K562 (cell line): Measurements from ENCODE around the gene ACOT13.

ENCODE experiments used
- RNF2 ChIP-seq: sonication (generic); IDR thresholded peaks from 2 replicates; pipeline ENCODE4 v1.6.1; 2016
- TF ChIP-seq, protein P1 (sequence below), 3 experiments: IDR thresholded peaks in 2 of 3; conservative IDR thresholded peaks in 1 of 3; 2 replicates each; pipeline ENCODE4 v1.5.1; 2011 to 2012; ENCODE audit warnings: low read length in 3 of 3, mild to moderate bottlenecking in 3 of 3, control low read depth in 2 of 3, improper control_type of control experiment in 1 of 3, inconsistent platforms in 1 of 3, low read depth in 1 of 3, mixed read lengths in 1 of 3, moderate library complexity in 1 of 3; ENCODE audit not compliant: insufficient read depth in 2 of 3
- TF ChIP-seq, protein P2 (sequence below), 2 experiments: fragments of 450-650 bp; IDR thresholded peaks; 2 replicates each; pipeline ENCODE4 v1.6.1; 2016
- TF ChIP-seq, protein P3 (sequence below): sonication (generic); formaldehyde crosslinking; IDR thresholded peaks from 2 replicates; pipeline ENCODE4 v1.8.0; 2022; ENCODE audit warnings: mild to moderate bottlenecking, missing genetic modification reagents

DNA sequence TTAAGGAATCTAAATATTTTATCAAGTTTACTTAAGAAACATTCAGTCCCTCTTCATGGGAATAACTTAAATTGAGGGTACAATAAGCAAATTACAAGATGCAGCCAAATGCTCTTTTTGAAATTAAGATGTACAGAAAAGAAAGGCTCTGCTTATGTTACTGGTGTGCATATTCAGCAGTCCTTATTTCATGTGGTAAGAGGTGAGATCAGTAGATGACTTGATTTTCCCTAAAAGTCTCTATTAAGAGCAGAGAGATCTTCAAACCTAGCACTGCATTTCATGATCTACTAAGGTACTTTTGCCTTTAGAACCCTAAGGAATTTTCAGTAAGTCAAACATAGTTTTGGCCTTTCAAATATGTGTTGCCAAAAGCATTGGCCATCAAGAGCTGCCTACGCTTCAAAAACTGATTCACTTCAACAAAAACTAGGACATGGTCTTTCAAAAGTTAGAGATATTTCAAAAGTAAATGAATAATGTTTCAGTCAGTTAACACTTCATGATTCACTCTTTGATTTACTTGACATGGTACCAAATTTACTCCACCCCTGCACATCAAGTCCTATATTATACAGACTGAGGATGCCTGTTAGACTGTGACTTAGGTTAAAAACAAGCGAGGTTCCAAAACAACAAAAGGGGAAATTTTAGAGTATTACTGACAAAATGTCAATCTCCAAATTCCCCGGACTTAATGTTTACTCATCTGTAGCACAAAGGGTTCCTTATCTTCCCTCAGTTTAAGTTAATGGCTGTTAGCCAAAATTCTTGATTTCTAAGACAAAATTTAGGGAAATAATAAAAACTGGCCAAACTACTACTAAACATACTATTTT is 32.9 kb downstream of the ACOT13 start:
- TF ChIP-seq, protein P1, sequence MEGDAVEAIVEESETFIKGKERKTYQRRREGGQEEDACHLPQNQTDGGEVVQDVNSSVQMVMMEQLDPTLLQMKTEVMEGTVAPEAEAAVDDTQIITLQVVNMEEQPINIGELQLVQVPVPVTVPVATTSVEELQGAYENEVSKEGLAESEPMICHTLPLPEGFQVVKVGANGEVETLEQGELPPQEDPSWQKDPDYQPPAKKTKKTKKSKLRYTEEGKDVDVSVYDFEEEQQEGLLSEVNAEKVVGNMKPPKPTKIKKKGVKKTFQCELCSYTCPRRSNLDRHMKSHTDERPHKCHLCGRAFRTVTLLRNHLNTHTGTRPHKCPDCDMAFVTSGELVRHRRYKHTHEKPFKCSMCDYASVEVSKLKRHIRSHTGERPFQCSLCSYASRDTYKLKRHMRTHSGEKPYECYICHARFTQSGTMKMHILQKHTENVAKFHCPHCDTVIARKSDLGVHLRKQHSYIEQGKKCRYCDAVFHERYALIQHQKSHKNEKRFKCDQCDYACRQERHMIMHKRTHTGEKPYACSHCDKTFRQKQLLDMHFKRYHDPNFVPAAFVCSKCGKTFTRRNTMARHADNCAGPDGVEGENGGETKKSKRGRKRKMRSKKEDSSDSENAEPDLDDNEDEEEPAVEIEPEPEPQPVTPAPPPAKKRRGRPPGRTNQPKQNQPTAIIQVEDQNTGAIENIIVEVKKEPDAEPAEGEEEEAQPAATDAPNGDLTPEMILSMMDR (IDR thresholded peaks at IDR 0.05 in 2 of 3, conservative IDR thresholded peaks at IDR 0.05 in 1 of 3; ENCODE audit: insufficient read depth in 2 of 3, low read depth in 1 of 3, low read length in 3 of 3): no peak
- TF ChIP-seq, protein P2, sequence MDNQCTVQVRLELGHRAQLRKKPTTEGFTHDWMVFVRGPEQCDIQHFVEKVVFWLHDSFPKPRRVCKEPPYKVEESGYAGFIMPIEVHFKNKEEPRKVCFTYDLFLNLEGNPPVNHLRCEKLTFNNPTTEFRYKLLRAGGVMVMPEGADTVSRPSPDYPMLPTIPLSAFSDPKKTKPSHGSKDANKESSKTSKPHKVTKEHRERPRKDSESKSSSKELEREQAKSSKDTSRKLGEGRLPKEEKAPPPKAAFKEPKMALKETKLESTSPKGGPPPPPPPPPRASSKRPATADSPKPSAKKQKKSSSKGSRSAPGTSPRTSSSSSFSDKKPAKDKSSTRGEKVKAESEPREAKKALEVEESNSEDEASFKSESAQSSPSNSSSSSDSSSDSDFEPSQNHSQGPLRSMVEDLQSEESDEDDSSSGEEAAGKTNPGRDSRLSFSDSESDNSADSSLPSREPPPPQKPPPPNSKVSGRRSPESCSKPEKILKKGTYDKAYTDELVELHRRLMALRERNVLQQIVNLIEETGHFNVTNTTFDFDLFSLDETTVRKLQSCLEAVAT (IDR thresholded peaks at IDR 0.05): no peak
- TF ChIP-seq RNF2: no peak
- TF ChIP-seq, protein P3, sequence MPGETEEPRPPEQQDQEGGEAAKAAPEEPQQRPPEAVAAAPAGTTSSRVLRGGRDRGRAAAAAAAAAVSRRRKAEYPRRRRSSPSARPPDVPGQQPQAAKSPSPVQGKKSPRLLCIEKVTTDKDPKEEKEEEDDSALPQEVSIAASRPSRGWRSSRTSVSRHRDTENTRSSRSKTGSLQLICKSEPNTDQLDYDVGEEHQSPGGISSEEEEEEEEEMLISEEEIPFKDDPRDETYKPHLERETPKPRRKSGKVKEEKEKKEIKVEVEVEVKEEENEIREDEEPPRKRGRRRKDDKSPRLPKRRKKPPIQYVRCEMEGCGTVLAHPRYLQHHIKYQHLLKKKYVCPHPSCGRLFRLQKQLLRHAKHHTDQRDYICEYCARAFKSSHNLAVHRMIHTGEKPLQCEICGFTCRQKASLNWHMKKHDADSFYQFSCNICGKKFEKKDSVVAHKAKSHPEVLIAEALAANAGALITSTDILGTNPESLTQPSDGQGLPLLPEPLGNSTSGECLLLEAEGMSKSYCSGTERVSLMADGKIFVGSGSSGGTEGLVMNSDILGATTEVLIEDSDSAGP (CRISPR knock-in tag): no peak
